Lower leg skin (tissue), 3 donors: ENCODE measurements around the gene BSPRY.

Source experiments
- CTCF ChIP-seq, 3 donors: fragments of 450-650 bp; IDR thresholded peaks; one replicate each; pipeline ENCODE4 v1.5.1; 2016; ENCODE audit warnings: antibody characterized with exemption in 3 of 3, mild to moderate bottlenecking in 3 of 3, moderate library complexity in 2 of 3
- POLR2A ChIP-seq, 2 donors: fragments of 450-650 bp; IDR thresholded peaks; one replicate each; pipeline ENCODE4 v1.6.1; 2016 to 2017; ENCODE audit warnings: antibody characterized with exemption in 2 of 2, mild to moderate bottlenecking in 1 of 2, moderate library complexity in 1 of 2

- TF ChIP-seq CTCF (IDR thresholded peaks at IDR 0.05) (no peak), POLR2A (IDR thresholded peaks at IDR 0.05) (no peak)
Measured at GRCh38 chr9:113356686-113357292, 7.4 kb downstream of the BSPRY start.
